ENCODE data around the gene USP47. TPM values are rescaled to one million over a fixed set of nuclear protein-coding genes. Genes with fewer than 3 reads are reported as not detected.
A peak's percentile ranks its signal among the peaks of the same experiment; 100 is the strongest.

The USP47 gene
- total RNA-seq, 1 donor from 2014 or later, result 57.5 TPM

DNA sequence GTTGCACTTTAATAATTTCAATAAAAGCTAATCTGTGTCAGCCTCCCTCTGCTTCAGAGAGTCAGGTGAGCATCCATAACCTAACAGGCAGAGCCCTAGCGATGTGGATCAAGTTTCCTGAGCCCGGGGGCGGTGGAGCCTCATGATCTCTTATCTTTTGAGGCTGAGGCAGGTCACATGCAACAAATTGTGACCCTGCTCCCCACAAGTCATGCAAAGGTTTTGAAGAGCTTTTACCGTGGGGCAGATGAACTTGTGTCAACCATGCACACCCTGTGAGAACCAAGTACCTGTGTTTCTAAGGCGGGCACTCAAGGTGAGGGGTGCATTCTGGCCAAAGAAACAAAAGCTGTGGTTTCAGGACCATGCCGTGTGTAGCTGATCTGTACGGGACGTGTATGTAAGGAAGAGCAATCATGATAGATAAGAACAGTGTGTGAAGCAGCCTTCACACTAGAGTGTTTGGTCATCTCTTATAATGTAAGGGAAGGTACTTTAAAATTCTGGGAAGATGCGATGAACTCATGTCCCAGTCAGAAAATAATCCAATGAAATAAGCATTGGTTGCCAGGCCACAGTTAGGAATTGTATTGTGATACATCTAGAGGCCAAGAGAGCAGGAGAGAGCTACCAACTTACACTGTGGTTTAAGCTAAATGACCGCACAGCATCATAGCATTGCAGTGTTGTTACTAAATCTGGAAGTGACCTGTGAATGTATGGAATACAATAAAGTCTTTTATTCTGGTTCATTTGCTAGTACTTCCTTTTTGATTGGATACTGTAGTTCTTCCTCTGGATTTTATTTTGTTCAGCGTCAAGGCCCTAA lies 116.8 kb downstream of the USP47 start:
- DNase-seq (ENCODE audit: low spot score) (no peak), ATAC-seq (no peak)
- intact Hi-C loops (cut with DNase I), result loop anchor here (10.0 kb wide), 1 partner anchor 76 kb away; no protein-coding TSS in a partner anchor

- intact Hi-C loops (cut with DNase I), result loop anchor here (10.0 kb wide), 1 partner anchor 75 kb away; no protein-coding TSS in a partner anchor
- no peak for DNase-seq (ENCODE audit: low spot score)
- ATAC-seq, result no peak
Observed at GRCh38 chr11:11959601-11960000, 117.8 kb downstream of the USP47 start.

DNA sequence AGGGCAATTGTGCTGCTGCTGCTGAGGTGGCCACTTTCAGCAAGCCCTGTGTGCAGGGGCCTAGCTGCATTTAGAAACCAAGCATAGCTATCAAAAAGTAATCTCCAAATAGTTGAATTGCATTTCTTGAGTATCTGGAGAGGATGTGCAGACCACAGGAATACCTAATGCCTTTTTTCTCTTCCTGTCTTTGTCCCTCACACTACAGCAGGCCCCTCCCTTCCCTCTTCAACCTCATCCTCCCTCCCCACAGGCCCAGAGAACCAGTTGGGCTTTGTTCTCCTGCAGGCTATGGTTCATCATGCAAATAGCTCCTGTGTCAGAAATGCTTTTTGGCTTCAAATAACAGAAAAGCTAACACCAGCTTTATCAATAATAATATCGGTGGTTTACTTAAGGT lies 118.9 kb downstream of the USP47 start:
- intact Hi-C loops (cut with DNase I), result no loop called here
- ATAC-seq (no peak), DNase-seq (ENCODE audit: low spot score) (no peak)

- DNase-seq (ENCODE audit: low spot score) (no peak), ATAC-seq (no peak)
- intact Hi-C loops (cut with DNase I), result no loop called here
Observed at GRCh38 chr11:11961399-11962028, 119.7 kb downstream of the USP47 start.

GRCh38 chr11:11963067-11963466 lies 121.3 kb downstream of the USP47 start:
- ATAC-seq (no peak), DNase-seq (ENCODE audit: low spot score) (no peak)
- intact Hi-C loops (cut with DNase I), result no loop called here

- intact Hi-C loops (cut with DNase I), result no loop called here
- DNase-seq (ENCODE audit: low spot score) (no peak), ATAC-seq (peak; percentile 5)
Observed at GRCh38 chr11:11963842-11964773, 122.3 kb downstream of the USP47 start.

- DNase-seq (ENCODE audit: low spot score) (no peak), ATAC-seq (no peak)
- intact Hi-C loops (cut with DNase I), result no loop called here
Observed at GRCh38 chr11:11964774-11965150, 123.0 kb downstream of the USP47 start.

DNA sequence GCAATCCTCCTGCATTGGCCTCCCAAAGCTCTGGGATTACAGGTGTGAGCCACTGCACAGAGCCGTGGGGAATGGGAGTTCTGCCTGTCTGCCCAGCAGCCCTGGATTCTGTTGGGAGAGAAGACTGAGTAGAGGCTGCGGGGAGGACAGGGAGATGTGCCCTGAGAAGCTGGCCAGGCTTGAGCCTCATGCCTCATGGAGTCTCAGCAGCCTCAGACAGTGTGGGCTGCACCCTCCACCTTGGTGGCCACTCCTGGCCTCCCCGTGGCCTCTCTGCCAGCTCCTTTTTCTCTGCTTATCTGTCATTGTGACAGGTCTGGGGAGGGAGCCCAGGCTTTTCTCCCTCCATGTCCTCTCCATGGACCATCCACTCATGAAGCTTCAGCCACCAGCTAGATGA lies 123.4 kb downstream of the USP47 start:
- ATAC-seq (no peak), DNase-seq (ENCODE audit: low spot score) (no peak)
- intact Hi-C loops (cut with DNase I), result no loop called here

- DNase-seq (ENCODE audit: low spot score), result no peak
- ATAC-seq, result no peak
- intact Hi-C loops (cut with DNase I), result no loop called here
Observed at GRCh38 chr11:11965656-11966353, 124.0 kb downstream of the USP47 start.

- ATAC-seq (no peak), DNase-seq (ENCODE audit: low spot score) (no peak)
- intact Hi-C loops (cut with DNase I), result no loop called here
Observed at GRCh38 chr11:11966354-11966741, 124.6 kb downstream of the USP47 start.

DNA sequence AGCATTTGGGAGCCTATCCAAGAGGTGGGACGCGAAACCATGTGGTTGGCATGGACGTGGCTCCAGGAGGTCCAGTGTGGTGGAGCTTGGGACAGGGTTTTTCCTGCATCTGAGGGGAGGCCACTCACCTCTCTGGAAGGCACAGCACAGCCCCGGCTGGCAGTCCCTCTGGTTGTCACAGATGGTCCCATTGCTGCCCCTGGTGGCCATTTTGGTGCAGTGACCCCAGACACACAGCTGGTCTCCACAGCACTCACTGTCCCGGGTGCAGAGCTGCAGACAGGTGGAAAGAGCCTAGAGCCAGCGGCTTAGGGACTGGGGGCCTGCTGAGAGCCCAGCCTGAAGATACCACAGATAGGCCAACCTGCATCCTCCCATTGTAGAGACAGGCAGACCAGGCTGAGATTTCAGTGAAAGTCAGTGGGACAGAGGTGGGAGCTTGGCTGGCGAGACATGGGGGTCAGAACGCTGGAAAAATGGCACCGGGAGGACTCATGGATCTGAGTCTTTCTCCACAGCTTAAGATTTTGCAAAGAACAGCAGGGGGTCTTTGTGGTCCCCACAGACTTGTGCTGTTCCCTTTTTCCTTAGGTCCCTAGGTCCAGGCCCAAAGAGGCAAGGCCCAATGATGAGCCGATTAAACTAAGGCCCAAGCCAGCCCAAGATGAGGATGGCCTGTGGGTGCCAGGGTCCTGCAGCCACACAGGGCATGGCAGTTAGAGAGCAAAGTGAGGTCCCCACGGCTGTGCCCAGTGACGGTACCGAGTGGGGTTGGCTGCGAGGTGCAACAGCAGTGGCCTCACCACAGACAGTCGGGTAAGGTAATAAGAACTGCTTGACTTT lies 125.3 kb downstream of the USP47 start:
- intact Hi-C loops (cut with DNase I), result no loop called here
- DNase-seq (ENCODE audit: low spot score) (peak; percentile 79), ATAC-seq (peak; percentile 50)

GRCh38 chr11:11967669-11968510 lies 126.1 kb downstream of the USP47 start:
- ATAC-seq (no peak), DNase-seq (ENCODE audit: low spot score) (no peak)
- intact Hi-C loops (cut with DNase I), result no loop called here

DNA sequence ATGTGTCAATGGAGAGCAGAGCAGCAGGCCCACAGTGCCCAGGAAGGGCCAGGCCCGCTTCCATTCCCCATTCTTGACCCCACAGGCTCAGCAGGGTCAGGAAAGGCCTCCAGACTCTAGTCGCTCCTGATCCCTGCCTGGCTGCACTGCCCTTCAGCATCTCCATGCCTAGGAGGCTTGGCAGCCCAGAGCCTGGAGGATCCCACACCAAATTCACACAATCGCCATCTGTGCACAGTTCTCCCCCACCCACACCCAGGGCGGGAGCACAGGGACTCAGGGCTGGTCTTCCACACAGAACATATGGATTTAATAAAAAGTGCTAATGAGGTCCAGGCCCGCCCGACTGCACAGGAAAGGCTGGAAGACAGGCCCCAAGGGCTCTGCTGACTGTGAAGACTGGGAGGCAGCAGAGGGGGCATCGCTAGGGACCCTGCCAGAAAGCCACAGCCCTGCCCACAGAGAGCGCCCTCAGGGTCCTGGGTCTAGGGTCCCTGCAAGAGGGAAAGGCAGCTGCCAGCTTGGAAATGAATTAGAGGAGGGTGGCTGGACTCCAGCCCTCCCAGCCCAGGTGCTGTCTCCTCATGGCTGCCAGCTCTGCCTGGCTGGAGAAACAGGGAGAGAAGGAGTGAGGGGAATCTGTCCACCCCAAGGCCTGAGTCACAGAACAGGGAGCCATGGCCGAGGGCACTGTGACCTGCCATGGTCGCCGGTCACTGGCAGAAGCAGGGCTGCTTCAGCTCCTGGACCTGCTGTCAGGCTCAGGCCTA lies 126.9 kb downstream of the USP47 start:
- no peak for DNase-seq (ENCODE audit: low spot score)
- peak; percentile 56 for ATAC-seq
- intact Hi-C loops (cut with DNase I), result no loop called here

GRCh38 chr11:11969380-11970215 lies 127.8 kb downstream of the USP47 start:
- intact Hi-C loops (cut with DNase I), result no loop called here
- no peak for DNase-seq (ENCODE audit: low spot score)

GRCh38 chr11:11970556-11970955 lies 128.8 kb downstream of the USP47 start:
- intact Hi-C loops (cut with DNase I), result no loop called here
- DNase-seq (ENCODE audit: low spot score) (no peak), ATAC-seq (no peak)

More at GRCh38 chr11:11969380-11970215, 127.8 kb downstream of the USP47 start:
- peak; percentile 48 for ATAC-seq
